Measurements from ENCODE around the gene RNASE4.
"Not testable (repeated sequence)": the region's sequence is repeated elsewhere in the genome, so short reads cannot be mapped to it uniquely, and the experiment has no call there.

The RNASE4 gene

DNA sequence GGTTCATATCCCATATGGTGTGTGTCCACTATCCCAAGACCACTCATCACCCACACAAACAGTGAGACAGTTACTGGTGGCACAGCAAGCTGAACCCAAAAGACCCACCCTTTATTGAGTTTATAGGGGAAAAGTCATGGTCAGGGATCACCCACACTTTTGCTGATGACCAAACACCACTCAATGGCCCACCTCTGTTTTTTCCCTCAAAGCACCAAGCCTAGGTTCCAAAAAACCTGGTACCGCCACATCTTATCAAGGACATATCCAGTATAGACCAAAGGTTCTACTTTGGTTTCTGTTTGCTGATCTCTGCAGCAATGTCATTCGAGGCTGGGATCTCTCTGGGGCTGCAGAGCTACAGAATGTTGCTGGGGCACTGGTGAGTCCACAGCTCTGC, 23.2 kb upstream of the RNASE4 start:
- H3K4me2 ChIP-seq (ENCODE audit: low read length): no peak overlapping the region
- TF ChIP-seq, protein P1, sequence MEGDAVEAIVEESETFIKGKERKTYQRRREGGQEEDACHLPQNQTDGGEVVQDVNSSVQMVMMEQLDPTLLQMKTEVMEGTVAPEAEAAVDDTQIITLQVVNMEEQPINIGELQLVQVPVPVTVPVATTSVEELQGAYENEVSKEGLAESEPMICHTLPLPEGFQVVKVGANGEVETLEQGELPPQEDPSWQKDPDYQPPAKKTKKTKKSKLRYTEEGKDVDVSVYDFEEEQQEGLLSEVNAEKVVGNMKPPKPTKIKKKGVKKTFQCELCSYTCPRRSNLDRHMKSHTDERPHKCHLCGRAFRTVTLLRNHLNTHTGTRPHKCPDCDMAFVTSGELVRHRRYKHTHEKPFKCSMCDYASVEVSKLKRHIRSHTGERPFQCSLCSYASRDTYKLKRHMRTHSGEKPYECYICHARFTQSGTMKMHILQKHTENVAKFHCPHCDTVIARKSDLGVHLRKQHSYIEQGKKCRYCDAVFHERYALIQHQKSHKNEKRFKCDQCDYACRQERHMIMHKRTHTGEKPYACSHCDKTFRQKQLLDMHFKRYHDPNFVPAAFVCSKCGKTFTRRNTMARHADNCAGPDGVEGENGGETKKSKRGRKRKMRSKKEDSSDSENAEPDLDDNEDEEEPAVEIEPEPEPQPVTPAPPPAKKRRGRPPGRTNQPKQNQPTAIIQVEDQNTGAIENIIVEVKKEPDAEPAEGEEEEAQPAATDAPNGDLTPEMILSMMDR (IDR thresholded peaks at IDR 0.05; ENCODE audit: low read depth, low read length, poor library complexity, severe bottlenecking): no peak
- TF ChIP-seq EZH2phosphoT487 (IDR thresholded peaks at IDR 0.05; ENCODE audit: borderline replicate concordance, low read length): no peak

DNA sequence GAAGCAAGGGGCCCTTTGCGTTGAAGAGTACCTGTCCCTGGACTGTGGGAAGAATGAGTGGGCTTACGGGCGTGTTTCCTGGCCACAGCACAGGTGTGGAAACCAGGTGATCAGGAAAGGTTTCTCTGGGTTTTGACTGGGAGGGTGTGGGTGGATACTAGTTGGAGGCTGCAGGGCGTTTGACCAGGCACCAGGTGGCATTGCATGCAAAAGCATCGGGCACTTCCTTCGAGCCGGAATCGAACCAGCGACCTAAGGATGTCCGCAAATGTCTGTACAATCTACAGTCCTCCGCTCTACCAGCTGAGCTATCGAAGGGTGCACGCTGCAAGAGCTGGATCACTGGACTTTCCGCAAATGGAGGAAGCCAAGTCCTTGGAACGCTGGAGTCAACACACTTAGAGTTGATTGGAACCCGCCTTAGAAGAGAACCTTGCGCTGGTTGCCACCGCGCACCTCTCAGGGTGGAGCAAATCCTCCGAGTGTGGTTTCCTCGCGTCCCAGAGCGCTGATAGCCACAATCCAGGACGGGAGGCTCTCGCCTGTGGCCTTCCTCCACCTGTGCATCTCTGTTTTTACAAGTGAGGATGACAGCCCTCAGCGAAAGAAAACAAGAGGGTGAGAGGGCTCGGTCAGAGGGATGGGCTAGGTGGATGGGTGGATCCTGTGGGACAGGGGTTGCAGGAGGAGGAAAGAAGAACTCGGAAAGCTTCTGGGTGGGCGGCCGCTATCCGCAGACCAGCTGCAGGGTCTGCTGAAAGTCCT, 21.2 kb upstream of the RNASE4 start:
- no peaks in the 10 kb centered on the region for H3K79me2 ChIP-seq (ENCODE audit: control insufficient read depth, low read length)
- H3K27me3 ChIP-seq (ENCODE audit: control insufficient read depth, low read length): peaks cover 21% of the 10 kb centered on the region
- H3K4me2 ChIP-seq (ENCODE audit: low read length): peak overlapping the region; percentile 80
- no peaks in the 10 kb centered on the region for H3K9me2 ChIP-seq (replicated peaks; ENCODE audit: control insufficient read depth, low read length)
- H3K4me3 ChIP-seq (ENCODE audit: low read length): peak overlapping the region; percentile 66
- no peaks in the 10 kb centered on the region for H3K36me3 ChIP-seq (ENCODE audit: control insufficient read depth, low read length)
- no peaks in the 10 kb centered on the region for H3F3A ChIP-seq (ENCODE audit: control insufficient read depth, insufficient read depth)
- no peaks in the 10 kb centered on the region for H4K20me1 ChIP-seq (ENCODE audit: control insufficient read depth, insufficient read depth, low read depth, low read length)
- TF ChIP-seq, protein P1 (IDR thresholded peaks at IDR 0.05; ENCODE audit: low read depth, low read length, poor library complexity, severe bottlenecking): peak; percentile 76
- no peak for TF ChIP-seq EZH2phosphoT487 (IDR thresholded peaks at IDR 0.05; ENCODE audit: borderline replicate concordance, low read length)
- no peaks in the 10 kb centered on the region for H3K9me3 ChIP-seq (ENCODE audit: control insufficient read depth, insufficient read depth, low read length)
- H3K4me1 ChIP-seq (ENCODE audit: control insufficient read depth, low read length): peaks cover 36% of the 10 kb centered on the region
- no peak overlapping the region for H3K27ac ChIP-seq (ENCODE audit: low read depth, low read length)

More for the DNA sequence above, 23.2 kb upstream of the RNASE4 start:
- H3F3A ChIP-seq (ENCODE audit: control insufficient read depth, insufficient read depth): no peaks in the 10 kb centered on the region
- H3K27ac ChIP-seq (ENCODE audit: low read depth, low read length): no peak overlapping the region
- no peaks in the 10 kb centered on the region for H3K79me2 ChIP-seq (ENCODE audit: control insufficient read depth, low read length)
- no peak overlapping the region for H3K4me3 ChIP-seq (ENCODE audit: low read length)
- no peaks in the 10 kb centered on the region for H3K9me2 ChIP-seq (replicated peaks; ENCODE audit: control insufficient read depth, low read length)
- no peaks in the 10 kb centered on the region for H4K20me1 ChIP-seq (ENCODE audit: control insufficient read depth, insufficient read depth, low read depth, low read length)
- peaks cover 17% of the 10 kb centered on the region for H3K4me1 ChIP-seq (ENCODE audit: control insufficient read depth, low read length)
- peaks cover 30% of the 10 kb centered on the region for H3K27me3 ChIP-seq (ENCODE audit: control insufficient read depth, low read length)
- H3K9me3 ChIP-seq (ENCODE audit: control insufficient read depth, insufficient read depth, low read length): no peaks in the 10 kb centered on the region
- H3K36me3 ChIP-seq (ENCODE audit: control insufficient read depth, low read length): no peaks in the 10 kb centered on the region

DNA sequence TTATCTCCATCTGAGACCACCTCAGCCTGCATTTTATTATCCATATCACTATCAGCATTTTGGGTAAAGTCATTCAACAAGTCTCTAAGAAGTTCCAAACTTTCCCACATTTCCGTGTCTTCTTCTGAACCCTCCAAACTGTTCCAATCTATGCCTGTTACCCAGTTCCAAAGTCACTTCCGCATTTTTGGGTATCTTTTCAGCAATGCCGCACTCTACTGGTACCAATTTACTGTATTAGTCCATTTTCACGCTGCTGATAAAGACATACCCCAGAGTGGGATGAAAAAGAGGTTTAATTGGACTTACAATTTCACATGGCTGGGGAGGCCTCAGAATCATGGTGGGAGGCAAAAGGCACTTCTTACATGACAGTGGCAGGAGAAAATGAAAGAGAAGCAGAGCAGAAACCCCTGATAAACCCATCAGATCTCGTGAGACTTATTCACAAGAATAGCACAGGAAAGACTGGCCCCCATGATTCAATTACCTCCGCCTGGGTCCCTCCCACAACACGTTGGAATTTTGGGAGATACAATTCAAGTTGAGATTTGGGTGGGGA, 17.9 kb upstream of the RNASE4 start:
- peaks cover 18% of the 10 kb centered on the region for H3K27me3 ChIP-seq (ENCODE audit: control insufficient read depth, low read length)

DNA sequence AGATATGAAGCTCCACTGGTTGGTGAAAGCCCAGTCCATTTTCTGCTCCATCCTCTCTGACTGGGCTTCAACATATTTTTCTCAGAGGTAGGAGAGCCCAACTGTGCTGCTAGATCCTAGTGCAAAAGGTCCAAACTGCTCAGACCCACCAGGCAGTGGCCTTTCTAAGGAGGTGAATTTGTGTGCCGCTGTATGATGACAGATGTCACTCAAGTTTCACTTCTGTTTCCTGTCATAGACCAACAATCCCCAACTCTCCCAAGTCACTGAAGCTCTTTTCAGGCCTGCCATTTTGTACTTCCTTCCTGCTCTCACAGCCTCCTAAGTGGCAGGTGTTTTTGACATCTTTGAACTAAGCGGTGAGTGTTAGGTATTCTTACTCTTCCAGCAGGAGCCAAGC, 16.4 kb upstream of the RNASE4 start:
- Histone ChIP-seq H3K79me2 (ENCODE audit: control insufficient read depth, low read length) (no peaks in the 10 kb centered on the region), H3K4me3 (ENCODE audit: low read length) (peak overlapping the region; percentile 27), H3K27ac (ENCODE audit: low read depth, low read length) (peak overlapping the region; percentile 49)

More for the DNA sequence above, 17.9 kb upstream of the RNASE4 start:
- not testable (repeated sequence) for H3K9me3 ChIP-seq (ENCODE audit: control insufficient read depth, insufficient read depth, low read length); H3F3A ChIP-seq (ENCODE audit: control insufficient read depth, insufficient read depth); H3K27ac ChIP-seq (ENCODE audit: low read depth, low read length); H3K79me2 ChIP-seq (ENCODE audit: control insufficient read depth, low read length); H3K36me3 ChIP-seq (ENCODE audit: control insufficient read depth, low read length); H3K9me2 ChIP-seq (replicated peaks; ENCODE audit: control insufficient read depth, low read length); H4K20me1 ChIP-seq (ENCODE audit: control insufficient read depth, insufficient read depth, low read depth, low read length)
- H3K4me2 ChIP-seq (ENCODE audit: low read length): peak overlapping the region; percentile 44
- H3K4me1 ChIP-seq (ENCODE audit: control insufficient read depth, low read length): peaks cover 46% of the 10 kb centered on the region
- H3K4me3 ChIP-seq (ENCODE audit: low read length): peak overlapping the region; percentile 36

More for the DNA sequence above, 16.4 kb upstream of the RNASE4 start:
- no peaks in the 10 kb centered on the region for H4K20me1 ChIP-seq (ENCODE audit: control insufficient read depth, insufficient read depth, low read depth, low read length)
- H3K4me1 ChIP-seq (ENCODE audit: control insufficient read depth, low read length): peaks cover 43% of the 10 kb centered on the region
- no peak for TF ChIP-seq EZH2phosphoT487 (IDR thresholded peaks at IDR 0.05; ENCODE audit: borderline replicate concordance, low read length)
- TF ChIP-seq, protein P1 (IDR thresholded peaks at IDR 0.05; ENCODE audit: low read depth, low read length, poor library complexity, severe bottlenecking): no peak
- H3K27me3 ChIP-seq (ENCODE audit: control insufficient read depth, low read length): peaks cover 9% of the 10 kb centered on the region
- H3K9me3 ChIP-seq (ENCODE audit: control insufficient read depth, insufficient read depth, low read length): no peaks in the 10 kb centered on the region
- no peaks in the 10 kb centered on the region for H3K9me2 ChIP-seq (replicated peaks; ENCODE audit: control insufficient read depth, low read length)
- H3F3A ChIP-seq (ENCODE audit: control insufficient read depth, insufficient read depth): no peaks in the 10 kb centered on the region
- peak overlapping the region; percentile 49 for H3K4me2 ChIP-seq (ENCODE audit: low read length)
- H3K36me3 ChIP-seq (ENCODE audit: control insufficient read depth, low read length): no peaks in the 10 kb centered on the region
